CD14-positive monocyte (primary cell): Measurements from ENCODE around the gene SLC39A3. TPM values are rescaled to one million over a fixed set of nuclear protein-coding genes. Genes with fewer than 3 reads are reported as not detected.
A peak's percentile ranks its signal among the peaks of the same experiment; 100 is the strongest.

Experiments used
- DNase-seq, 3 donors: peaks; one replicate each; pipeline ENCODE4 v3.0.0-alpha.2; 2011 to 2022
- H2AFZ ChIP-seq: 2 replicates; pipeline ENCODE4 v1.6.0; 2012; ENCODE audit warnings: mild to moderate bottlenecking, low read depth, low read length, inconsistent platforms; ENCODE audit not compliant: insufficient read depth, poor library complexity, severe bottlenecking
- H3K27ac ChIP-seq, 2 donors: 1 replicate in 1 of 2; 2 replicates in 1 of 2; pipeline ENCODE4 v1.5.1; 2012 to 2013; ENCODE audit warnings: low read length in 2 of 2, control low read depth in 1 of 2, inconsistent platforms in 1 of 2, low read depth in 1 of 2, mild to moderate bottlenecking in 1 of 2
- H3K27me3 ChIP-seq, 2 donors: one replicate each; pipeline versions ENCODE4 v1.6.0 to v1.6.1; 2011 to 2013; ENCODE audit warnings: low read length in 2 of 2; ENCODE audit not compliant: control insufficient read depth in 2 of 2, insufficient read depth in 2 of 2
- H3K36me3 ChIP-seq, 2 donors: replicated peaks in 1 of 2; 1 replicate in 1 of 2; 2 replicates in 1 of 2; pipeline versions ENCODE4 v1.5.1 to v1.6.1; 2012 to 2013; ENCODE audit warnings: low read length in 2 of 2, control low read depth in 1 of 2, inconsistent platforms in 1 of 2, mild to moderate bottlenecking in 1 of 2; ENCODE audit not compliant: insufficient read depth in 2 of 2, control insufficient read depth in 1 of 2
- H3K4me1 ChIP-seq, 2 donors: 1 replicate in 1 of 2; 2 replicates in 1 of 2; pipeline versions ENCODE4 v1.5.1 to v1.6.1; 2012 to 2013; ENCODE audit warnings: low read length in 2 of 2, control low read depth in 1 of 2, inconsistent platforms in 1 of 2, mild to moderate bottlenecking in 1 of 2, moderate library complexity in 1 of 2; ENCODE audit not compliant: insufficient read depth in 2 of 2, control insufficient read depth in 1 of 2
- H3K4me2 ChIP-seq: replicated peaks from 2 replicates; pipeline ENCODE3; 2012; ENCODE audit warnings: low read length, moderate library complexity, mild to moderate bottlenecking; ENCODE audit not compliant: poor library complexity, severe bottlenecking; ENCODE audit errors: extremely low read depth
- H3K4me3 ChIP-seq, 3 experiments: fragments of 200-600 bp in 1 of 3; sonication (generic) in 1 of 3; replicated peaks in 1 of 3; 1 replicate in 2 of 3; 2 replicates in 1 of 3; pipeline ENCODE4 v1.5.1; 2011 to 2013; ENCODE audit warnings: low read length in 3 of 3, mild to moderate bottlenecking in 3 of 3, control low read depth in 2 of 3, low read depth in 2 of 3, inconsistent platforms in 1 of 3, moderate library complexity in 1 of 3
- H3K79me2 ChIP-seq: 2 replicates; pipeline ENCODE4 v1.6.0; 2012; ENCODE audit warnings: mild to moderate bottlenecking, control low read depth, inconsistent platforms, low read length, moderate library complexity; ENCODE audit not compliant: insufficient read depth
- H3K9ac ChIP-seq: 2 replicates; pipeline ENCODE4 v1.6.0; 2017; ENCODE audit warnings: low read length, mild to moderate bottlenecking; ENCODE audit not compliant: insufficient read depth, poor library complexity, severe bottlenecking
- H3K9me3 ChIP-seq, 2 donors: replicated peaks in 1 of 2; 1 replicate in 1 of 2; 2 replicates in 1 of 2; pipeline versions ENCODE4 v1.5.1 to v1.6.1; 2012 to 2013; ENCODE audit warnings: low read length in 2 of 2, control low read depth in 1 of 2; ENCODE audit not compliant: control insufficient read depth in 1 of 2, insufficient read depth in 1 of 2
- H4K20me1 ChIP-seq: 2 replicates; pipeline ENCODE4 v1.6.0; 2012; ENCODE audit warnings: mild to moderate bottlenecking, low read length, control low read depth, moderate library complexity; ENCODE audit not compliant: insufficient read depth
- H3K27ac Mint-ChIP-seq, 7 donors: one replicate each; pipeline ENCODE4 v1.8.0; 2020; ENCODE audit warnings: mild to moderate bottlenecking in 7 of 7, mixed read lengths in 7 of 7, moderate library complexity in 6 of 7, inconsistent platforms in 2 of 7
- H3K27me3 Mint-ChIP-seq, 3 donors: one replicate each; pipeline ENCODE4 v1.8.0; 2021 to 2022; ENCODE audit warnings: low read depth in 3 of 3, mild to moderate bottlenecking in 3 of 3, mixed read lengths in 3 of 3, moderate library complexity in 3 of 3, inconsistent platforms in 1 of 3
- H3K36me3 Mint-ChIP-seq, 2 donors: one replicate each; pipeline ENCODE4 v1.8.0; 2020; ENCODE audit warnings: mixed read lengths in 2 of 2, inconsistent platforms in 1 of 2, mild to moderate bottlenecking in 1 of 2
- H3K4me1 Mint-ChIP-seq: one replicate; pipeline ENCODE4 v1.8.0; 2020; ENCODE audit warnings: mild to moderate bottlenecking, mixed read lengths
- H3K4me3 Mint-ChIP-seq, 2 donors: one replicate each; pipeline ENCODE4 v1.8.0; 2020; ENCODE audit warnings: mild to moderate bottlenecking in 2 of 2, mixed read lengths in 2 of 2, moderate library complexity in 1 of 2
- H3K9me3 Mint-ChIP-seq, 7 donors: one replicate each; pipeline ENCODE4 v1.8.0; 2020 to 2022; ENCODE audit warnings: mixed read lengths in 7 of 7, mild to moderate bottlenecking in 6 of 7, moderate library complexity in 6 of 7, inconsistent platforms in 2 of 7
- CTCF ChIP-seq: fragments of 200-600 bp; IDR thresholded peaks from one replicate; pipeline ENCODE4 v1.8.0; 2022; ENCODE audit warnings: antibody characterized with exemption, mild to moderate bottlenecking
- WGBS: methylation state at CpG from one replicate; pipeline ENCODE4 v1.1.5; 2013; ENCODE audit warnings: missing lambda C conversion rate; ENCODE audit not compliant: insufficient coverage; 5-methylcytosine and 5-hydroxymethylcytosine counted together
- intact Hi-C, 2 donors: fragments of 100-400 bp; cut with micrococcal nuclease; formaldehyde crosslinking; loops; one replicate each; pipeline versions ENCODE4 v1.15.0 to v1.15.1; 2023
- polyA plus RNA-seq, 3 donors: library from polyadenylated mRNA; depleted of rRNA in 1 of 3; unstranded in 2 of 3; stranded (reverse) in 1 of 3; fragments of 300-500 nt in 2 of 3; fragments of >200 nt in 1 of 3; fragmentation: Illumina TruSeq in 2 of 3; gene quantifications; 1 replicate in 2 of 3; 2 replicates in 1 of 3; pipeline ENCODE4 v1.2.3, GENCODE V29; 2012 to 2021

Gene SLC39A3
- polyA plus RNA-seq, 3 donors: 14.2 to 39.5 (median 37.0) TPM

- peaks cover 0 to 2% (median 0%) of the 10 kb centered on the region in 7 donors for H3K9me3 Mint-ChIP-seq
- Histone ChIP-seq H4K20me1 (peaks cover 6% of the 10 kb centered on the region), H3K79me2 (peaks cover 4% of the 10 kb centered on the region), H3K36me3 (peaks cover 85 to 91% of the 10 kb centered on the region in 2 donors), H3K27ac (no peak overlapping the region), H2AFZ (no peak overlapping the region), H3K4me3 (no peak overlapping the region), H3K4me2 (no peak overlapping the region), H3K4me1 (no peaks in the 10 kb centered on the region), H3K27me3 (no peaks in the 10 kb centered on the region), H3K9me3 (no peaks in the 10 kb centered on the region), H3K9ac (no peak overlapping the region)
- no peak for DNase-seq
- H3K27me3 Mint-ChIP-seq: no peaks in the 10 kb centered on the region
- H3K4me1 Mint-ChIP-seq: no peaks in the 10 kb centered on the region
- no peak for TF ChIP-seq CTCF
- intact Hi-C loops: no loop called here
- no peak overlapping the region for H3K4me3 Mint-ChIP-seq
- H3K27ac Mint-ChIP-seq: no peak overlapping the region
- peaks cover 63 to 95% of the 10 kb centered on the region in 2 donors for H3K36me3 Mint-ChIP-seq
- 100% methylated on average over 10 of the region's 12 CpGs for whole genome bisulfite sequencing
These were observed 23.9 kb upstream of the SLC39A3 start for GRCh38 chr19:2763687-2764086.

- no peak overlapping the region for H3K4me3 Mint-ChIP-seq
- Histone ChIP-seq H3K27me3 (no peaks in the 10 kb centered on the region), H4K20me1 (no peaks in the 10 kb centered on the region), H3K9me3 (no peaks in the 10 kb centered on the region), H3K79me2 (no peaks in the 10 kb centered on the region), H3K4me3 (no peak overlapping the region), H3K4me1 (no peaks in the 10 kb centered on the region), H2AFZ (no peak overlapping the region), H3K27ac (no peak overlapping the region), H3K9ac (no peak overlapping the region), H3K36me3 (peaks cover 79 to 91% of the 10 kb centered on the region in 2 donors), H3K4me2 (no peak overlapping the region)
- TF ChIP-seq CTCF: no peak
- H3K4me1 Mint-ChIP-seq: no peaks in the 10 kb centered on the region
- peaks cover 0 to 4% (median 0%) of the 10 kb centered on the region in 7 donors for H3K9me3 Mint-ChIP-seq
- DNase-seq: no peak
- intact Hi-C loops: no loop called here
- peak overlapping the region in 3 of 7 donors; percentile 30 to 54 (median 50) for H3K27ac Mint-ChIP-seq
- H3K36me3 Mint-ChIP-seq: peaks cover 66 to 96% of the 10 kb centered on the region in 2 donors
- H3K27me3 Mint-ChIP-seq: no peaks in the 10 kb centered on the region
- WGBS: 96% methylated on average over 21 of the region's 23 CpGs
These were observed 23.1 kb upstream of the SLC39A3 start for GRCh38 chr19:2762783-2763496.
